Right lobe of liver (tissue), 4 donors: ENCODE data around the gene BSCL2.

Experiments
- POLR2A ChIP-seq: fragments of 450-650 bp; IDR thresholded peaks from one replicate; pipeline ENCODE4 v1.6.1; 2017; ENCODE audit warnings: antibody characterized with exemption, mild to moderate bottlenecking
- TF ChIP-seq, protein P1 (sequence below), 4 donors: fragments of 200-600 bp in 3 of 4; fragments of 450-650 bp in 1 of 4; IDR thresholded peaks; one replicate each; pipeline versions ENCODE4 v1.5.1 to v1.8.0; 2016 to 2022; ENCODE audit warnings: antibody characterized with exemption in 4 of 4, mild to moderate bottlenecking in 2 of 4
- donor health status: DM: no; HTN: no; CAD: no.
- donor health status: DM: no; HTN: no; CAD: no.
- donor health status: DM: no; HTN: yes; CAD: no.

DNA sequence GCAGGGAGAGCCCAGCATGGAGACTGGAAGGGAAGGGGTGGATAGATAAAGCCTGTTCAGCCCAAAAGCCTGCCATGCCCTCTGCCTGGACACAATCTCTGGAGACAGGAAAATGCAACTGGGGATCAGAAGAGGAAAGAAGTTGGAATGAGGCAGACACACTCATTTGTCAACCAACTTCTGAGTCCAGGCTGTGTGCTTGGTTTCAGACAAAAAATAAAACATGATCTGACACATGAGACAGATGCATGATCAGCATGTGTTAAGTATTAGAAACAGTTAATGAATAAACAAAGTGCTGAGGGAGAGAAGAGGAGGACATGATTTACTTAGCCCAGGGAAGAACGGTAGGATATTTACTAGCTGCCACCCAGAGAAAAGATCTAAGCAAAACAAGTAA lies 18.7 kb downstream of the BSCL2 start:
- TF ChIP-seq, protein P1, sequence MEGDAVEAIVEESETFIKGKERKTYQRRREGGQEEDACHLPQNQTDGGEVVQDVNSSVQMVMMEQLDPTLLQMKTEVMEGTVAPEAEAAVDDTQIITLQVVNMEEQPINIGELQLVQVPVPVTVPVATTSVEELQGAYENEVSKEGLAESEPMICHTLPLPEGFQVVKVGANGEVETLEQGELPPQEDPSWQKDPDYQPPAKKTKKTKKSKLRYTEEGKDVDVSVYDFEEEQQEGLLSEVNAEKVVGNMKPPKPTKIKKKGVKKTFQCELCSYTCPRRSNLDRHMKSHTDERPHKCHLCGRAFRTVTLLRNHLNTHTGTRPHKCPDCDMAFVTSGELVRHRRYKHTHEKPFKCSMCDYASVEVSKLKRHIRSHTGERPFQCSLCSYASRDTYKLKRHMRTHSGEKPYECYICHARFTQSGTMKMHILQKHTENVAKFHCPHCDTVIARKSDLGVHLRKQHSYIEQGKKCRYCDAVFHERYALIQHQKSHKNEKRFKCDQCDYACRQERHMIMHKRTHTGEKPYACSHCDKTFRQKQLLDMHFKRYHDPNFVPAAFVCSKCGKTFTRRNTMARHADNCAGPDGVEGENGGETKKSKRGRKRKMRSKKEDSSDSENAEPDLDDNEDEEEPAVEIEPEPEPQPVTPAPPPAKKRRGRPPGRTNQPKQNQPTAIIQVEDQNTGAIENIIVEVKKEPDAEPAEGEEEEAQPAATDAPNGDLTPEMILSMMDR (IDR thresholded peaks at IDR 0.05) = no peak
- no peak for TF ChIP-seq POLR2A
